ENCODE measurements around the gene CYP3A5.
"Not testable (repeated sequence)": the region's sequence is repeated elsewhere in the genome, so short reads cannot be mapped to it uniquely, and the experiment has no call there.

The CYP3A5 gene

DNA sequence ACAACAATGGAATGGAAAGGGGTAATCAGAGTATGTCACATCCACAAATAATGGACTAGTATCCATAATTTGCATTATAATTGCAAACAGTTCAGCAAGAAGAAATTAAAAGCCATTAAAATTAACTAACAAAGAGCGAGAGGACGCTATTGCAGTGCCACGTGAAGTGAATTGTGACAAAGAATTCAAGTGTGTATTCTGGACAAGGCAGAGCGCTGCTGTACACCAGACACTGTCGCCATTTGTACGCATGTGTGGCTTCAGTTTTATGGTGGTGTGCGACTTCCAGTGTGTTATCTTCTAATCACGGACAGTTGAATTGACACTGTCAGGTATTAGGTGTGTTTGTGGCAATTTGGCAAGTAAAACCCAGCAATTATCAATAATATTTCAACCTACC lies 11.3 kb downstream of the CYP3A5 start:
- Mint-ChIP-seq H3K36me3 (ENCODE audit: low read depth) (peaks cover 23% of the 10 kb centered on the region), H3K27me3 (no peaks in the 10 kb centered on the region), H3K9me3 (no peaks in the 10 kb centered on the region), H3K4me1 (peaks cover 16% of the 10 kb centered on the region), H3K27ac (no peak overlapping the region), H3K4me3 (no peak overlapping the region)
- ATAC-seq: no peak
- no peak for DNase-seq

GRCh38 chr7:99667179-99667578 lies 12.6 kb downstream of the CYP3A5 start:
- Mint-ChIP-seq H3K27ac (no peak overlapping the region), H3K4me1 (peaks cover 16% of the 10 kb centered on the region), H3K9me3 (no peaks in the 10 kb centered on the region), H3K4me3 (no peak overlapping the region), H3K36me3 (ENCODE audit: low read depth) (peaks cover 31% of the 10 kb centered on the region), H3K27me3 (no peaks in the 10 kb centered on the region)
- ATAC-seq (no peak), DNase-seq (no peak)

- DNase-seq (no peak), ATAC-seq (no peak)
- Mint-ChIP-seq H3K9me3 (no peaks in the 10 kb centered on the region), H3K36me3 (ENCODE audit: low read depth) (peaks cover 32% of the 10 kb centered on the region), H3K4me3 (no peak overlapping the region), H3K27ac (no peak overlapping the region), H3K27me3 (no peaks in the 10 kb centered on the region), H3K4me1 (peaks cover 16% of the 10 kb centered on the region)
These were observed 13.8 kb downstream of the CYP3A5 start for GRCh38 chr7:99666013-99666395.

- Mint-ChIP-seq H3K4me3 (no peak overlapping the region), H3K27ac (peak overlapping the region; percentile 40), H3K4me1 (peaks cover 16% of the 10 kb centered on the region), H3K36me3 (ENCODE audit: low read depth) (peaks cover 36% of the 10 kb centered on the region), H3K27me3 (no peaks in the 10 kb centered on the region), H3K9me3 (no peaks in the 10 kb centered on the region)
- DNase-seq (no peak), ATAC-seq (peak; percentile 90)
These were observed 14.3 kb downstream of the CYP3A5 start for GRCh38 chr7:99665312-99666012.

DNA sequence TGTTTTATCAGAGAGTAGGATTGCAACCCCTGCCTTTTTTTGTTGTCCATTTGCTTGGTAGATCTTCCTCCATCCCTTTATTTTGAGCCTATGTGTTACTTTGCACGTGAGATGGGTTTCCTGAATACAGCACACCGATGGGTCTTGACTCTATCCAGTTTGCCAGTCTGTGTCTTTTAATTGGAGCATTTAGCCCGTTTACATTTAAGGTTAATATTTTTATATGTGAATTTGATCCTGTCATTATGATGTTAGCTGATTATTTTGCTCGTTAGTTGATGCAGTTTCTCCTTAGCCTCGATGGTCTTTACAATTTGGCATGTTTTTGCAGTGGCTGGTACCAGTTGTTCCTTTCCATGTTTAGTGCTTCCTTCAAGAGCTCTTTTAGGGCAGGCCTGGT lies 21.9 kb downstream of the CYP3A5 start:
- H3K36me3 Mint-ChIP-seq (ENCODE audit: low read depth): peaks cover 41% of the 10 kb centered on the region
- not testable (repeated sequence) for DNase-seq, H3K4me1 Mint-ChIP-seq

DNA sequence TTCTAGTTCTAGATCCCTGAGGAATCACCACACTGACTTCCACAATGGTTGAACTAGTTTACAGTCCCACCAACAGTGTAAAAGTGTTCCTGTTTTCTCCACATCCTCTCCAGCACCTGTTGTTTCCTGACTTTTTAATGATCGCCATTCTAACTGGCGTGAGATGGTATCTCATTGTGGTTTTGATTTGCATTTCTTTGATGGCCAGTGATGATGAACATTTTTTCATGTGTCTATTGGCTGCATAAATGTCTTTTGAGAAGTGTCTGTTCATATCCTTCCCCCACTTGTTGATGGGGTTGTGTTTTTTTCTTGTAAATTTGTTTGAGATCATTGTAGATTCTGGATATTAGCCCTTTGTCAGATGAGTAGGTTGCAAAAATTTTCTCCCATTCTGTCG lies 25.2 kb downstream of the CYP3A5 start:
- DNase-seq, H3K4me1 Mint-ChIP-seq, H3K4me3 Mint-ChIP-seq, H3K27ac Mint-ChIP-seq, H3K27me3 Mint-ChIP-seq, H3K9me3 Mint-ChIP-seq, ATAC-seq: not testable (repeated sequence)
- H3K36me3 Mint-ChIP-seq (ENCODE audit: low read depth): peaks cover 32% of the 10 kb centered on the region

More for the DNA sequence above, 21.9 kb downstream of the CYP3A5 start:
- H3K27ac Mint-ChIP-seq, ATAC-seq, H3K9me3 Mint-ChIP-seq, H3K27me3 Mint-ChIP-seq, H3K4me3 Mint-ChIP-seq: not testable (repeated sequence)

GRCh38 chr7:99653754-99654153 lies 26.0 kb downstream of the CYP3A5 start:
- Mint-ChIP-seq H3K27ac (no peak overlapping the region), H3K4me3 (no peak overlapping the region), H3K36me3 (ENCODE audit: low read depth) (peaks cover 27% of the 10 kb centered on the region), H3K27me3 (no peaks in the 10 kb centered on the region), H3K9me3 (peaks cover 2% of the 10 kb centered on the region), H3K4me1 (peaks cover 11% of the 10 kb centered on the region)
- no peak for DNase-seq
- no peak for ATAC-seq

DNA sequence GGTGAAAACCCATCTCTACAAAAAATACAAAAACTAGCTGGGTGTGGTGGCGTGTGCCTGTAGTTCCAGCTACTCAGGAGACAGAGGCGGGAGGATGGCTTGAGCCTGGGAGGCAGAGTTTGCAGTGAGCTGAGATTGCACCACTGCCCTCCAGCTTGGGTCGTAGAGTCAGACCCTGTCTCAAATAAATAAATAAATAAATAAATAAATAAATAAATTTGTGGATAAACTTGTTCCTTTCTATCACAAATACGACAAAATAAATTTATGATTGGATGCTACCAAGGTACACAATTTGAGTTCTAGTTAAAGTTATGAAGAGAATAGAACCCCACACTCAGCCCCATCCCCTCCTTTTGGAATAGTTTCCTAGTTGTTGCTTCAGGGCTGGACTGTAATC lies 26.5 kb downstream of the CYP3A5 start:
- Mint-ChIP-seq H3K36me3 (ENCODE audit: low read depth) (peaks cover 22% of the 10 kb centered on the region), H3K4me1 (peaks cover 15% of the 10 kb centered on the region)
- not testable (repeated sequence) for H3K9me3 Mint-ChIP-seq, H3K27ac Mint-ChIP-seq, DNase-seq, ATAC-seq, H3K27me3 Mint-ChIP-seq, H3K4me3 Mint-ChIP-seq

GRCh38 chr7:99652671-99653070 lies 27.1 kb downstream of the CYP3A5 start:
- peaks cover 18% of the 10 kb centered on the region for H3K36me3 Mint-ChIP-seq (ENCODE audit: low read depth)

DNA sequence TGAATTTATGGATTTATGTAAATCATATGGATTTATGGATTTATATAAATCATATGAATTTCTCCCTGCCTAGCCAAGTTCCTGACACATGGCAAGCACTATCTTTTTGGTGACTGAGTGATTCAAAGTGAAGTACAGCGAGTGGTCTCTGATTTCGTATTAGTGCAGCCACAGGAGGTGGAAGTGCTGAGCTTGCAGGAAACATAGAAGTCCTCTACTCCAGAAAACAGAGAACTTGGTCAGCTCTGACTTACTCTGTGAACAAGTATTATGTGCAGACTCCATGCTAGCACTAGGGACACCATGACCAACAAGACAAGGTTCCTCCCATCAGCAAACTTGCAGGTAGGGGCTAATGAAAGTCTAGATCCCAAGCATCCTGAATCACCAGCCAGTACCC lies 28.5 kb downstream of the CYP3A5 start:
- Mint-ChIP-seq H3K9me3 (no peaks in the 10 kb centered on the region), H3K4me1 (peaks cover 19% of the 10 kb centered on the region), H3K27me3 (no peaks in the 10 kb centered on the region), H3K27ac (no peak overlapping the region), H3K36me3 (ENCODE audit: low read depth) (peaks cover 20% of the 10 kb centered on the region), H3K4me3 (no peak overlapping the region)
- DNase-seq: no peak
- ATAC-seq: no peak

More at GRCh38 chr7:99652671-99653070, 27.1 kb downstream of the CYP3A5 start:
- Mint-ChIP-seq H3K4me1 (peaks cover 19% of the 10 kb centered on the region), H3K4me3 (no peak overlapping the region), H3K27me3 (no peaks in the 10 kb centered on the region), H3K9me3 (no peaks in the 10 kb centered on the region), H3K27ac (no peak overlapping the region)
- DNase-seq: no peak
- ATAC-seq: no peak

- Mint-ChIP-seq H3K36me3 (ENCODE audit: low read depth) (peaks cover 36% of the 10 kb centered on the region), H3K4me1 (peaks cover 22% of the 10 kb centered on the region), H3K9me3 (no peaks in the 10 kb centered on the region), H3K27me3 (no peaks in the 10 kb centered on the region), H3K27ac (peak overlapping the region; percentile 34), H3K4me3 (no peak overlapping the region)
- ATAC-seq: peak; percentile 97
- no peak for DNase-seq
These were observed 31.0 kb downstream of the CYP3A5 start for GRCh38 chr7:99648843-99649242.

GRCh38 chr7:99645590-99645989 lies 34.2 kb downstream of the CYP3A5 start:
- Mint-ChIP-seq H3K4me1 (peaks cover 51% of the 10 kb centered on the region), H3K27me3 (no peaks in the 10 kb centered on the region), H3K27ac (no peak overlapping the region), H3K36me3 (ENCODE audit: low read depth) (peaks cover 52% of the 10 kb centered on the region), H3K4me3 (no peak overlapping the region), H3K9me3 (peaks cover 11% of the 10 kb centered on the region)
- DNase-seq: no peak
- ATAC-seq: no peak

- H3K4me3 Mint-ChIP-seq: no peak overlapping the region
- ATAC-seq: no peak
- no peak for DNase-seq
- H3K27ac Mint-ChIP-seq: no peak overlapping the region
- H3K9me3 Mint-ChIP-seq: peaks cover 11% of the 10 kb centered on the region
- H3K27me3 Mint-ChIP-seq: no peaks in the 10 kb centered on the region
- peaks cover 60% of the 10 kb centered on the region for H3K36me3 Mint-ChIP-seq (ENCODE audit: low read depth)
- H3K4me1 Mint-ChIP-seq: peaks cover 60% of the 10 kb centered on the region
These were observed 35.4 kb downstream of the CYP3A5 start for GRCh38 chr7:99644431-99644830.

DNA sequence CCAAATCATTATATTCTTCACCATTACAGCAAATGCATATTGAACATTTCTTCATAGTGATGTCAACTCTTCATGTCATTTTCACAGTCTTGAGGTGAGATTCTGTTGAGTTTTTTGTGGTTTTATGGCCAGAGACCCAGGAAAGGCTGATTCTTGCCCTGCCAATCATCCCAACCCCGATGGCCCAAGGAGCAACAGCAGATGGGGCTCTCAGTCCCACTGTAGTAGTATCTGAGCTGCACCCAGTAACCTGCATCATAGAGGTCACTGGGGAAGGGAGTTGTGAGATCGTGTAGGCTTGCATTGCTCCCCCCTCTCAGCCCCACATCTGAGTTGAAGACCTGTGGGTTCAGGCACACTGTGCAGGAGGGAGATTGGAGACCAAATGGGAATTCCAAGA lies 36.3 kb downstream of the CYP3A5 start:
- Mint-ChIP-seq H3K27me3 (no peaks in the 10 kb centered on the region), H3K27ac (no peak overlapping the region), H3K36me3 (ENCODE audit: low read depth) (peaks cover 67% of the 10 kb centered on the region), H3K9me3 (peaks cover 11% of the 10 kb centered on the region), H3K4me3 (no peak overlapping the region), H3K4me1 (peaks cover 61% of the 10 kb centered on the region)
- ATAC-seq (no peak), DNase-seq (no peak)

DNA sequence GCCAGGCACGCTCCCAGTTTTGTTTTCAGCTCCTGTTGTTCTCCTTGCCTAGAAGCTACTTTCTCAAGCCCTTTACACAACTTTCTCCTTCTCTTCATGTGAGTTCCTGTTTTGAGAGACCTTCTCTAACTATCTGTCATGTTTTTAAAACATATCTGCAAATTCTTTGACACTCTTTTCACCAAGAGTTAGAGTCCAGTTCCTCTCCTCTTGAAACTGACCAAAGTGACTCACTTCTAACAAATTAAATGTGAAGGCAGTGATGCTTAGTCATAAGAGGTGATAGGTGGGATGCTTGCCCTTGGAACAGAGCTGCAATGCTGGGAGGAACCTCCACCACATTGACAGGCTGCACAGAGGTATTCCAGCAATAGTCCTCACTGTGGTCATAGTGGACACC lies 37.8 kb downstream of the CYP3A5 start:
- peaks cover 75% of the 10 kb centered on the region for H3K36me3 Mint-ChIP-seq (ENCODE audit: low read depth)
- H3K9me3 Mint-ChIP-seq: peaks cover 11% of the 10 kb centered on the region
- DNase-seq (no peak), ATAC-seq (peak; percentile 30)
- no peaks in the 10 kb centered on the region for H3K27me3 Mint-ChIP-seq
- H3K4me1 Mint-ChIP-seq: peaks cover 69% of the 10 kb centered on the region
- peak overlapping the region; percentile 44 for H3K27ac Mint-ChIP-seq
- no peak overlapping the region for H3K4me3 Mint-ChIP-seq

GRCh38 chr7:99639267-99639666 lies 40.5 kb downstream of the CYP3A5 start:
- Mint-ChIP-seq H3K36me3 (ENCODE audit: low read depth) (peaks cover 67% of the 10 kb centered on the region), H3K27ac (peak overlapping the region; percentile 98), H3K4me1 (peaks cover 80% of the 10 kb centered on the region), H3K4me3 (no peak overlapping the region), H3K27me3 (no peaks in the 10 kb centered on the region), H3K9me3 (peaks cover 11% of the 10 kb centered on the region)
- ATAC-seq: no peak
- DNase-seq: no peak
